Stimulated activated CD8-positive, alpha-beta memory T cell treated with anti-CD3 and anti-CD28 coated beads, Interleukin-7, amount 100 ng/mL, for 1 hour (primary cell): ENCODE results near the gene KCNG3.

ENCODE experiments used
- DNase-seq, 2 donors: peaks; one replicate each; pipeline ENCODE4 v3.0.0-alpha.2; 2020; ENCODE audit warnings: low read depth in 2 of 2

KCNG3 gene

DNA sequence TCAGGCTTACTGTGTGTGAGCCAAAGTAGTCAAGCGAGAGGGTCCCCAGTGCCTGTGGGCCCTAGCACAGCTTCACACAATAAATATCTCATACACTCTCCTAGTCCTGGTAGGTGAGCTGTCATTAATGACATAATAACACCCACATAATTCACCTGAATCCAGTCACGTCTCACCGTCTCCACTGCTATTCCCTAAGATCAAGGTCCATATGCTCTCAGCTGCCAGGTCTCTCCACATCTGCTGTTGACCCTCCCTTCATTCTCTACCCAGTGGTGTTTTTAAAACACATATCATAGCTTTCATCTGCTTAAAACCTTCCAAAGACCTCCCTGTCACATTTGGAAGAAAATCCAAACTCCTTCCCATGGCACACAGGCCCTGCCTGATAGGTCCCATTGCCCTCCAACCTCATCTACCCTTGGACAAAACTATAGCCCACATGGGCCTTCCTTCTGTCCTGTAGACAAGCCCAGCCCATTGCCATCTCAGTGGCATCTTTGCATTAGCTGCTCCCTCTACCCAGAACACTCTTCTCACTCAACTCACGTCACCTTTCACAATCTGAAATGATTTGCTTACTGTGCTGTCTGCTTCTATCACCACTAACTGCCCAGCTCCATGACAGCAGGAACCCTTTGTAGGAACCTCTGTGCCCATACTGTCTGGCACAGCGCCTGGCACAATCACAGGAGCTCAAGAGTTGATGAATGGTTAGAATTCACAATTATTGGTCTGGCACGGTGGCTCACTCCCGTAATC lies 7.5 kb downstream of the KCNG3 start:
- DNase-seq: no peak

DNA sequence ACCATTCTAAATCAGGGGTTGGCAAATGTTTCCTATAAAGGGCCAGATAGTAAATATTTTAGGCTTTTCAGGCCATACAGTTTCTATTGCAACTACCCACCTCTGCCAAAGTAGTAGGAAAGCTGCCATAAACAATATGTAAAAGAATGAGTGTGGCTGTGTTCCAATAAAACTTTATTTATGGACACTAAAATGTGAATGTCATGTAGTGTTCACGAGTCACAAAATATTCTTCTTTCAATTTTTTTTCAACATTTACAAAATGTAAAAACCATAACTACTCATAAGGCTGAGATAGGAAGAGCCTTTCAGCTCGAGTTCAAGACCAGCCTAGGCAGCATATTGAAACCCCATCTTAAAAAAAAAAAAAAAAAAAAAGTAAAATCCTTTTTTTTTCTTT lies 13.4 kb downstream of the KCNG3 start:
- no peak for DNase-seq

DNA sequence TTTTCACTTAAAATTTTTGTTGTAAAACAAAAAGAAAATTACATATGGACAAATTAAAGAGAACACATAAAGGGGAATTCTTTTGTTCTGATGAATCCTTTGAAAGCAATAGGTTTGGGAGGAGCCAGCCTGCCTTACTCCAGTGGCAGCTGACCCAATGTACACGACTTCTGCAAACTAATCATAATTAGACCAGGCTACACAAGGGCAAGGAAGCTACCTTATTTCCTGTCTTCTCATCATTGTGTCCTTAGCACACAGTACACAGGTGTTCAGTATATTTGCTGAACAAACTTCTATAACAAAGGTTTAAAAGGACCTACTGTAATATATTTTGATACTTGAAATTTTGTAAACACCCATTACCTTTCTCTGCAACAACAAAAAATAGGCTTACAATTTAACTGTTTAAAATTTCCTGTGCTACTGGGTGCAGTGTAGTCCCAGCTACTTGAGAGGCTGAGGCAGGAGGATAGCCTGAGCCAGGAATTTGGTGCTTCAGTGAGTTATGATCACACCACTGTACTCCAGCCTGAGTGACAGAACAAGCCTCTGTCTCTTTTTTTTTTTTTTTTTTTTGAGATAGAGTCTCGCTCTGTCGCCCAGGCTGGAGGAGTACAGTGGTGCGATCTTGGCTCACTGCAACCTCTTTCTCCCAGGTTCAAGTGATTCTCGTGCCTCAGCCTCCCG lies 18.9 kb downstream of the KCNG3 start:
- DNase-seq: no peak

DNA sequence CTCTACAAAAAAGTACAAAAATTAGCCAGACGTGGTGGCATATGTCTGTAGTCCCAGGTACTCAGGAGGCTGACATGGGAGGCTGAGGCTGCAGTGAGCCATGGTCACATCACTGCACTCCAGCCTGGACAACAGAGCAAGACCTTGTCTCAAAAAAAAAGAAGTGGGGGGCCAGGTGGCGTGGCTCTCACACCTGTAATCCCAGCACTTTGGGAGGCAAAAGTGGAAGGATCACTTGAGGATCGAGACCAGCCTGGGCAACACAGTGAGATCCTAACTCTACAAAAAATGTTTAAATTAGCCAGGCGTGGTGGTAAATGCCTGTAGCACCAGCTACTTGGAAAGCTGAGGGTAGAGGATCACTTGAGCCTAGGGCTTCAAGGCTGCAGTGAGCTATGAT lies 23.1 kb downstream of the KCNG3 start:
- DNase-seq: no peak

DNA sequence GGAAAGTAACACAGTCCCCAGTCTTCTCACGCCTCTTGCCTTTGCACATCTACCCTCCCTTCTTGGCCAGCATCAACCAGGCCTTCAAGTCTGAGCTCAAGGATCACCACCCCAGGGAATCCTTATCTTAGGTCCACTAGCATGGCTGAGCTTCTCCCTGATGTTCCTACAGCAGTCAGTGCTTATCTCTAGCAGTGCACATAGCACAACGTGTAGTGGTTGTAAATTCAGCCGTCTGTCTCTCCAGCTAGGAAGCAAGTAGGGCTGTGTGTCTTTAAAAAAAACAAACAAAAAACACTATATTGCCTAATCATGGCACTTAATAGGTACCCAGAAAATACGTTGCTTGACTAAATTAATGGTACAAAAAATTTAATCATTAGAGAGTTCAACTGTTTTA lies 29.2 kb downstream of the KCNG3 start:
- no peak for DNase-seq

DNA sequence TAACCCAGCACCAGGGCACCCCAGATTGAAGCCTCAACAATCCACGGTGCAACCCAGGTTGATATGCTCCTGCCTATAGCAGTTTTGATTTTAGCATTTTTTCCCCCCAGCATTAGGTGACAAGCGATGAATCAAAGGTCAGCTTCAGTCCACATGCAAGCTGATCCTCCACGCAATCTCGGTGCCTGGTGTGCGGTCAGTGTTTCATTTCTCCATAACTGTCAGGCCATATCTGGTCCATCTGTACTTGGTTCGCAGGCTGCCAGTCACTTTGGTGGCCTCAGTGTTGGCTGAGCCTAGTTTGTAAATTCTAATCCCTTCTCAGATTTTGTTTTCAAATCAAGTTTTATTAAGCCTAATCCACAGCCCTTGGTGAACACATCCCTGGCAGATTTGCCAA lies 30.2 kb downstream of the KCNG3 start:
- DNase-seq: no peak

DNA sequence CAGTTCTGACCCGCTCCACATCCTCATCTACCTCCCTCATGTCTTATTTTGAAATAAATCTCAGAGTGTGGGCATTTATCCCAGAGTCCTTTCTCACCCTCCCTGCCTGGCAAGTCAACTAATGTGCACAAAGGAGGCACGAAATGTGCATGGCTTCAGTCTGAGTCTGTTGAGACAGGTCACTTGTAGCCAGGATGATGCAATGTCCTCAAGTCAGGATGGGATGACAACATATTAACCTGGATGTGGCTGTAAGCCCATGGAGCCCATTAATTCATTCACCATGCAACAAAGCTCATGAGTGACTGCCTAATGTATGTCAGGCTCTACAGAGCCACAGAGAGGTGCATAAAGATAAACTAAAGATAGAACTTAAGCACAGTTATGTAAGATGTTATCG lies 34.5 kb downstream of the KCNG3 start:
- DNase-seq: no peak

DNA sequence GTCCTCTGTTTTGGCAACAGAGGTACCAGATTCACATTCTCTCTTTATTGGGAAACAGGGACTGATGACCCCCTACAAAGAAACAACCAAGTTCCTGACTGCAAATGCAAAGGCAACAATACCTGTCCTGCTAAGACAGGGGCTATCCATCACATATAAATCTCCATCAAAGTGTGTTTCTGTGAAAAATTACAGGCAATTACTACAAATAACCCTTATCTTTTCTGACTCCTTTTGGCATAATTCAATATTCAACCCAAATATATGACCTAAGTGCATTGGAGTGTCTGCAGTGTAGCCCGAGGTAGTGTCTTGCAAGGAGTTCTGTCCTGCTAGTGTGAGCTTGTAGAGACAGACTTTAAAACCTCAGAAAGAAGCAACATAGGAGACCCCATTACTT lies 35.4 kb downstream of the KCNG3 start:
- no peak for DNase-seq

DNA sequence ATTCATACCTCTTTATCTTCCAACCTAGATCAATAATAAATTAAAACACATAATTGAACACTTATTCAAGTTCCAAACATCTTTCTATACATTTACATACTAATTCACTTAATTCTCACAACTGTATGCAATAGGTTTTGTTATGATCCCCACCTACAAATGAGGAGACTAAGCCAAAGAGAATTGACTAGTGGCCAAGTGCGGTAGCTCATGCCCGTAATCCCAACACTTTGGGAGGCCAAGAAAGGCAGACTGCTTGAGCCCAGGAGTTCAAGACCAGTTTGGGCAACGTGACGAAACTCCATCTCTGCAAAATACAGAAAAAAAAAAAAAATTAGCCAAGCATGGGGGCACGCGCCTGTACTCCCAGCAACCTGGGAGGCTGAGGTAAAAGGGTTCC lies 36.8 kb downstream of the KCNG3 start:
- no peak for DNase-seq

DNA sequence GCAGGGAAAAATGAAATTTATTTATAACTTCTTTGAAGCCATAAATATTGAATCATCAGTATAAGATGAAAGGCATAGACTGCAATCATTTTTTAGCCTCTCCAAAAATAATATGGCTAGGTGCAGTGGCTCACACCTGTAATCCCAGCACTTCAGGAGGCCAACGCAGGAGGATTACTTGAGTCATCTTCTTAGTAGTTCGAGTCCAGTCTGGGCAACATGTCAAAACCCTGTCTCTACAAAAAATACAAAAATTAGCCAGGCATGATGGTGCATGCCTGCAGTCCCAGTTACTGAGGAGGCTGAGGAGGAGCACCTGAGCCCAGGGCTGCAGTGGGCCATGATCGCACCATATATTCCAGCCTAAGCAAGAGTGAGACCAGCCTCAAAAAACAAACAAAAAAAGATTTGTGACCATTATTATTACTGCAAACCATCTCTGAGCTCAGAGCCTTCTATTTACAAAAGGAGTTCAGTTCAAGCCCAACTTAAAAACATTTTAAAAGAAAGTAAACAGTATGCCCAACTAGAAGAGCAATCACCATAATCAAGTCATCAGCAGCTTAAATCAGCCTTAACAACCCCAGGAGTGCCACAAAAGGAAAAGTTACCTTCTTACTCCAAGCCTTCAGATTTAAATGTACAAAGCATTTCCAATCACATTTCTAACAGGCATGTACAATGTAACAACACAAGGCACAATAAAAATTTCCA lies 37.5 kb downstream of the KCNG3 start:
- no peak for DNase-seq

DNA sequence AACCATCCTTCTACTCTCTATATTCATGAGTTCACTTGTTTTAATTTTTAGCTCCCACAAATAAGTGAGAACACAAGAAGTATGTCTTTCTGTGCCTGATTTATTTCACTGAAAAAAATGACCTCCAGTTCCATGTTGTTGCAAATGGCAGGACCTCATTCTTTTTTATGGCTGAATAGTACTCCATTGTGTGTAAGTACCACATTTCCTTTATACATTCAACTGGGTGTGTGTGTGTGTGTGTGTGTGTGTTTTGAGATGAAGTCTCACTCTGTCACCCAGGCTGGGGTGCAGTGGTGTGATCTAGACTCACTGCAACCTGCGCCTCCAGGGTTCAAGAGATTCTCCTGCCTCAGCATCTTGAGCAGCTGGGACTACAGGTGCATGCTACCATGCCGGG lies 41.2 kb downstream of the KCNG3 start:
- no peak for DNase-seq

DNA sequence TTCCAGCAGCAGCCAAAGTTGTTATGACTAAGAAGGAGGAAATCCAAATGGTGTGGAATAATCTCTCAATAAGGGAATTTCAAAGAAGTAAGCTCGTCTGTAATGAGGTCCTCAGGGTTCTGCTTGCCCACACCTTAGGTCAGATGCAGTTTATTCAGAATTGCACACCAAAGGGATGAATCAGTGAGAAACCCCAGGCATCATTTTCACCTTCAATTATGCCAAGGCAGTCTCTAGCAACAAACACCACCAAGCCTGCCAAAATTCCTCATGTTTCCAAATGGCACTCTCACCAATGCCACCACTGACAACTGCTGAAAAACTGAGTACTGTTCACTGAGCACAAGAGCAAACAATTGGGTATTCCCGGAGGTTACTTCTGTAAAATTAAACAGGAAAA lies 43.6 kb downstream of the KCNG3 start:
- no peak for DNase-seq

DNA sequence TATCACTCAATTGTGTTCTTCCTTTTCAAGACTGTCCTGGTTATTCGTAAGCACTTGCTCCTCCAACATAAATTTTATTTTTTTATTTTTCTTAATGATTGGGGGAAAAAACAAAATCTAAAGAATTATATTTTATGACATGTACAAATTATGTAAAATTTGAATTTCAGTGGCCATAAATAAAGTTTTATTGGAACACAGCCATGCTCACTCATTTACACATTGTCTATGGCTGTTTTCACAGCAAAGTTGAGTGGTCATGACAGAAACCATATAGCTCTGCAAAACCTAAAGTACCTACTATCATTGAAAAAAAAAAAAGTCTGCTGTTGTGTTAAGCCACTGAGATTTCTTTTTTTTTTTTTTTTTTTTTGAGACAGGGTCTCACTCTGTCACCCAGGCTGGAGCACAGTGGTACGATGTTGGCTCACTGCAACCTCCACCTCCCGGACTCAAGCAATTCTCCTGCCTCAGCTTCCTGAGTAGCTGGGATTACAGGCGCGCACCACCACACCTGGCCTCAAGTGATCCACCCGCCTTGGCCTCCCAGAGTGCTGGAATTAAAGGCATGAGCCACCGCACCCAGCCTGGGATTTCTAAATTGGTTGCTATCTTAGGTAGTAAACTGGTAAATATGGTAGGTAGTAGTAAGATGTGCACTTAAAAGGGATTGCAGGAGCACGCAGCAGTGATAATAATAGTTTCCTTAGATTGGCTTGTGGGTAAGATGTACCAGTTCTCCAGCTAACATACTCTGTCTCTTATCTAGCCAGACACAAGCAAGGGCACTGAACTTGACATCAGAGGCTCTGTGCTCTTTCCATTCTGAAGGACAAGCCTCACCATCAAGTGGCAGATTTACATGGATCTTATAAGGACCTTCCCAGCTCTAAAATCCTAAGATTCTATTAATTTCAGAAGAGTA lies 44.4 kb downstream of the KCNG3 start:
- no peak for DNase-seq

DNA sequence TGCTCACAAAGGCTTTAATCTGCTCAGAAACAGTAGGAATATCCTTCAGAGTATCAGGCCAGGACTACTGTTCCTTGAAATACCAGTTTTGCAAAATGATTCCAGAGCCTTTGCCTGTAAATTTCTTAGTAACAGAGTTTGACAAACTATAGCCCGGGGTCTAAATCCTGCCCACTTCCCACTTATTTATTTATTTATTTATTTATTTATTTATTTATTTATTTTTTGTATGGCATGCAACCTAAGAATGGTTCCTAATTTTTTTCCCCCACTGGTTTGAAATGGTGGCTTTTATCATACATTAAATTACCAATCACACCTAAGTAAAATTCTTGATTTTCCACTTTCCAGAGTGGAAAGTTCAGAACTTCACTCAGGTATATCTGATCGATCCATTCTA lies 45.6 kb downstream of the KCNG3 start:
- no peak for DNase-seq

DNA sequence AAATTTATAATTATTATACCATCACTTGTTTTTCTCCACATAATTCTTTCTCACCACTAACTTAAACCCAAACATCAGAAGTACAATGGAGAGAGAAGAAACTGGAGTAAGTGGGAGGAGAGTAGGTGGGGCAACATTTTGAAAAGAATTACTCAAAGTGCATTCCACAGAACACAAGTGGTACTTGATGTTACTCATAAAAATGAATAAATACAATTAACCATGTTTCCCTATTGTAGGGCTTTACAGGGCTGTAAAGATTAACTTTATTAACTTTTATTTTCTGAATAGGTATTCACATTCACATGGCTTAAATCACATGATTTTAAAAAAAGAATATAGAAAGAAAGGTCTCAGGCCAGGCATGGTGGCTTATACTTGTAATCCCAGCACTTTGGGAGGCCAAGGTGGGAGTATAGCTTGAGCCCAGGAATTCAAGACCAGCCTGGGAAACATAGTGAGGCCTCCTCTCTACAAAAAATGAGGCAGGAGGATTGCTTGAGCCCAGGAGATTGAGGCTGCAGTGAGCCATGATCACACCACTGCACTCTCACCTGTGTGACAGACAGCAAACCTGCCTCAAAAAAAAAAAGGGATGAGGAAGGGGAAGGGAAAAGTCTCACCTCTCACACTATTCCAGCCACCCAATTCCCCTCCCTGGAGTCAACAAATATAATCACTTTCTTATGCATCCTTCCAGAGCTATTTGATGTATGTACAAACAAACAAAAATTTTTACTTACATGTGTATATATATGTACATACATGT lies 47.1 kb downstream of the KCNG3 start:
- no peak for DNase-seq

DNA sequence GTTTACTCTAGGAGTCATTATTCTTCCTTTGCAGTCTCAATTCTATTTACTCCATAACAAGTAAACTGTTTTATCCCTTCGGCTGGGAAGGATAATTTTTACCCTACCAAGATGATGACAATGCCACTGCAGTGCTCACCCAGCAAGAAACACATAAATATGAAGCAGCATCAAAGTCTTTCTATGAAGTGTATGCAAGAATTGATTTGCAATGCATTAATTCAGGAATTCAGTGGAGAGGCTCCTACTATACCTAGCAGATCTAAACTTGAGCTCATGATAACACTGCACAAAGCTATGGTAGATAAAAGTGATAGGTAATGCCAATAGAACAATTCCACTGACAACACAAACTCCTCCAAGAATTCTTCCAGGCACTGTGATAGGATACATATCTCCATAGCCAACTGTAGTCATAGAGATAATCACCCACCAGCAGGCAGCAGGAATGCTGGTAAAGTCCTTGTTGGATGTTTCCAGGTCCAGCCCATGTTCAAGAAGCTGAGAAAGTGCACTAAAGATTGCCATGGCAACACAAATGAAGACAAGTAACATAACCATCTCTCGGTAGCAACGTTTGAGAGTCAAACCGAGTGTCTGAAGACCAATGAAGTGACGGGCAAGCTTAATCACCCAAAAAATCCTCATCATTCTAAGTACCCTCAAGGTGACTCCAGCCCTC lies 49.9 kb downstream of the KCNG3 start:
- no peak for DNase-seq

DNA sequence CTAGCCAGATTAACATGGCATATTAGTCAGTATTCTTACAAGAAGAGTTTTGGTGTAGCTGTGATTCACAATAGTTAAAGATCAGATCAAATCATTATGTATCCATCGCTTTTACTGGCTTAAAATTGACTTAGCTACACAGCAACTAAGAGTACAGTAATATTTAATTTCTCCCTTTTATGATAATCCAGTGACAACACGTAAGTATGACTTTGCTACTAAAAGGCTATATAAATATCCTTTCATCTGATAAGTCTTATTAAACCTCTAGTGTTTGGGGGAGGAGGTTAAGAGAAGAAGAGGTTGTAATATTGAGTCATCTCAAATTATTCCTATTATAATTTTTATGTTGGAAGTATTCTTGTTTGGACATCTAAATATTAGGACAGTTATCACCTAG lies 51.0 kb downstream of the KCNG3 start:
- no peak for DNase-seq

DNA sequence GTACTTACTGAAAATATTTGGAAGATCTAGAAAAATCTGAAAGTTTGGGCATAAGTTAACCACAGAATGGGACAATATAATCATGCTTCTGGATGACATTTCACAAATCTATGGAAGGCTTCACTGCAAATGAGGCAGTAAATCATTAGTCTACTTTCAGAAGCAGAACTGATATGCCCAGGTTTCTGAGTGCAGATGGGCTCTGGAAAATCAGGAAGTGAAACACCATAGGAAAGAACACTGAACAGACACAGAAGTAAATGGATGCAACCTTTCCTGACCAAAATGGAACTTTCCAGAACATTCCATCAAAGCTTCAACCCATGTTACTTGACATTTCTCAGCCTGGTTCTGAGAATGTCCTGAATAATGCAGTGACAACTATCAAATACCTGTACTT lies 55.1 kb downstream of the KCNG3 start:
- no peak for DNase-seq

DNA sequence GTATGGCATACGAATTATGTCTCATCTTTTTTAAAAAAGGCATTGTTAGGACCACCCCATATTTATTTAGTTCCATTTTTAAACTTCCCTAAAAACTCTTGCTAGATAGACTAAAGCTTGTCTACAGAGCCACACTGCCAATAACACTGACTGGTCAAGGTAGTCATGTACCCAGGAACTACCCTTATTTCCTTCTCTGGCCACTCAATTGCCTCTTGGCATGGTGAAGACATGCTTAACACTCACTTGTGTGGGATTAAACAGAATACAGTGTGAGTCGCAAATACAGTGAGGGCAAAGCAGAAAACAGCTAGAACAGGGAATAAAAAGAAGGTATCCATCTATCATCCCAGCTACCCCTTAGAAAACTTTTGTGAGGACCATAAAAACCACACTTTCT lies 57.4 kb downstream of the KCNG3 start:
- DNase-seq: no peak

DNA sequence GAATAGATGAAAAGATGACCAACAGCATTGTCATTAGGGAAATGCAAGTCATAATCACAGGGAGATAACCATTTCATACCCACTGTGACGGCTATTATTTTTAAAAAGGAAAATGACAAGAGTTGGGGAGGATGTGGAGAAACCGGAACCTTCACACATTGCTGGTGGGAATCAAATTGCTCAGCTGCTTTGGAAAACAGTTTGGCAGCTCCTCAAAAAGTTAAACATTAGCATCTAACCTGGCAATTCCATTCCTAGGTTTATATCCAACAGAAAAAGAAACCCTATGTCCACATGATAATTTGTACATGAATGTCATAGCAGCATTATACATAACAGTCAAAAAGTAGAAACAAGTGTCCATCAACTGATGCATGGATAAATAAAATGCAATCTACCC lies 58.2 kb downstream of the KCNG3 start:
- DNase-seq: no peak

DNA sequence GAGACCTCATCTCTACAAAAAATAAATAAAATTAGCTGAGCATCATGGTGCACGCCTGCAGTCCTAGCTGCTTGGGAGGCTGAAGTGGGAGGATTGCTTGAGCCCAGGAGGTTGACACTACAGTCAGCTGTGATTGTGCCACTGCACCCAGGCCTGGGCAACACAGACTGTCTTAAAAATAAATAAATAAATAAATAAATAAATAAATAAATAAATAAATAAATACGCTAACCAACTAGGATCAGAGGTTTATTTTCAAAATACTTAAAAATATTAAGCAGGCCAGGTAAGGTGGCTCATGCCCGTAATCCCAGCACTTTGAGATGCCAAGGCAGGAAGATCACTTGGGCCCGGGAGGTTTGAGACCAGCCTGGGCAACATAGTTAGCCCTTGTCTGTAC lies 63.6 kb downstream of the KCNG3 start:
- no peak for DNase-seq
